Lower leg skin (tissue), 4 donors: ENCODE results near the gene HNRNPK. TPM values are rescaled to one million over a fixed set of nuclear protein-coding genes. Genes with fewer than 3 reads are reported as not detected.

ENCODE experiments used
- DNase-seq, 2 donors: peaks; one replicate each; pipeline ENCODE4 v3.0.0-alpha.2; 2019; ENCODE audit warnings: low spot score in 2 of 2
- H3K4me3 ChIP-seq: fragments of 200-600 bp; sonication (generic); 2 replicates; pipeline ENCODE4 v1.5.1; 2017; ENCODE audit warnings: mild to moderate bottlenecking, low read depth; ENCODE audit not compliant: poor library complexity, severe bottlenecking
- POLR2A ChIP-seq, 2 donors: fragments of 450-650 bp; IDR thresholded peaks; one replicate each; pipeline ENCODE4 v1.6.1; 2016 to 2017; ENCODE audit warnings: antibody characterized with exemption in 2 of 2, mild to moderate bottlenecking in 1 of 2, moderate library complexity in 1 of 2
- WGBS, 2 donors: methylation state at CpG; one replicate each; pipeline ENCODE4 v1.1.5; 2018; 5-methylcytosine and 5-hydroxymethylcytosine counted together
- intact Hi-C: fragments of 100-400 bp; cut with DNase I; formaldehyde crosslinking; loops from one replicate; pipeline ENCODE4 v1.15.0; 2023; ENCODE audit warnings: low total_unique reads
- total RNA-seq, 4 donors: library from RNA; depleted of rRNA; stranded (reverse); fragments of >200 nt; gene quantifications; one replicate each; pipeline ENCODE4 v1.1.0, GENCODE V29; 2016
- TF ChIP-seq, protein P1 (sequence below), 3 donors: fragments of 450-650 bp; IDR thresholded peaks; one replicate each; pipeline ENCODE4 v1.5.1; 2016; ENCODE audit warnings: antibody characterized with exemption in 3 of 3, mild to moderate bottlenecking in 3 of 3, moderate library complexity in 2 of 3

Gene HNRNPK
- total RNA-seq, 4 donors from 2014 or later, result 398 to 493 (median 413) TPM

DNA sequence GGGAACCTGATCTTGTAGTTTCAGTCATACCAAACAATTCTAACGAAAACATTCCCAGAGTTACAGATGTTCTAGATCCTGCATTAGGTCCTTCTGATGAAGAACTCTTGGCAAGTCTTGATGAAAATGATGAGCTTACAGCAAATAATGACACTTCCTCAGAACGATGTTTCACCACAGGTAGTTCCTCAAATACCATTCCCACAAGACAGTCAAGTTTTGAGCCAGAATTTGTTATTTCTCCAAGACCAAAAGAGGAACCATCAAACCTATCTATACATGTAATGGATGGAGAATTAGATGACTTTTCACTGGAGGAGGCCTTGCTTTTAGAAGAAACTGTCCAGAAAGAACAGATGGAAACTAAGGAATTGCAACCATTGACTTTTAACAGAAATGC lies 21.6 kb upstream of the HNRNPK start:
- WGBS, 2 donors, result 93 to 96% methylated on average over 2 of the region's 2 CpGs
- no peak for DNase-seq
- TF ChIP-seq, protein P1, sequence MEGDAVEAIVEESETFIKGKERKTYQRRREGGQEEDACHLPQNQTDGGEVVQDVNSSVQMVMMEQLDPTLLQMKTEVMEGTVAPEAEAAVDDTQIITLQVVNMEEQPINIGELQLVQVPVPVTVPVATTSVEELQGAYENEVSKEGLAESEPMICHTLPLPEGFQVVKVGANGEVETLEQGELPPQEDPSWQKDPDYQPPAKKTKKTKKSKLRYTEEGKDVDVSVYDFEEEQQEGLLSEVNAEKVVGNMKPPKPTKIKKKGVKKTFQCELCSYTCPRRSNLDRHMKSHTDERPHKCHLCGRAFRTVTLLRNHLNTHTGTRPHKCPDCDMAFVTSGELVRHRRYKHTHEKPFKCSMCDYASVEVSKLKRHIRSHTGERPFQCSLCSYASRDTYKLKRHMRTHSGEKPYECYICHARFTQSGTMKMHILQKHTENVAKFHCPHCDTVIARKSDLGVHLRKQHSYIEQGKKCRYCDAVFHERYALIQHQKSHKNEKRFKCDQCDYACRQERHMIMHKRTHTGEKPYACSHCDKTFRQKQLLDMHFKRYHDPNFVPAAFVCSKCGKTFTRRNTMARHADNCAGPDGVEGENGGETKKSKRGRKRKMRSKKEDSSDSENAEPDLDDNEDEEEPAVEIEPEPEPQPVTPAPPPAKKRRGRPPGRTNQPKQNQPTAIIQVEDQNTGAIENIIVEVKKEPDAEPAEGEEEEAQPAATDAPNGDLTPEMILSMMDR (IDR thresholded peaks at IDR 0.05), result no peak
- no peak for TF ChIP-seq POLR2A (IDR thresholded peaks at IDR 0.05)
- intact Hi-C loops, result no loop called here
- no peak overlapping the region for H3K4me3 ChIP-seq

DNA sequence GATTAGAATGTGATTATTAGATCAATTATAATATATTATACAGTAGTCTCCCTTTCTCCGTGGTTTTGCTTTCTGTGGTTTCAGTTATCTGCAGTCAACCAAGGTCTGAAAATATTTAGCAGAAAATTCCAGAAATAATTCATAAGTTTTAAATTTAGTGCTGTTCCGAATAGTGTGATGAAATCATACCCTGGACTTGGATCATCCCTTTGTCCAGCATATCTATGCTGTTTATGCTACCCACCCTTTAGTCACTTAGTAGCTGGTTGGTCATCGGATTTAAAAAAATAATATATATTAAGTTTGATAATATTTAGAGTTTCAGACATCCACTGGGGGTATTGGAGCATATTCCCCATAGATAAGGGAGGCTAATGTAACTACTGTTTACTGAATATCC lies 20.2 kb upstream of the HNRNPK start:
- intact Hi-C loops, result no loop called here
- DNase-seq, result no peak
- WGBS, 2 donors, result 79 to 81% methylated on average over 3 of the region's 3 CpGs
- H3K4me3 ChIP-seq, result no peak overlapping the region
- TF ChIP-seq, protein P1 (IDR thresholded peaks at IDR 0.05), result no peak
- no peak for TF ChIP-seq POLR2A (IDR thresholded peaks at IDR 0.05)

- WGBS, 2 donors, result 59 to 63% methylated on average over 2 of the region's 2 CpGs
- no peak overlapping the region for H3K4me3 ChIP-seq
- intact Hi-C loops, result no loop called here
- TF ChIP-seq, protein P1 (IDR thresholded peaks at IDR 0.05), result no peak
- no peak for TF ChIP-seq POLR2A (IDR thresholded peaks at IDR 0.05)
- no peak for DNase-seq
Observed at GRCh38 chr9:83999141-83999918, 19.3 kb upstream of the HNRNPK start.

DNA sequence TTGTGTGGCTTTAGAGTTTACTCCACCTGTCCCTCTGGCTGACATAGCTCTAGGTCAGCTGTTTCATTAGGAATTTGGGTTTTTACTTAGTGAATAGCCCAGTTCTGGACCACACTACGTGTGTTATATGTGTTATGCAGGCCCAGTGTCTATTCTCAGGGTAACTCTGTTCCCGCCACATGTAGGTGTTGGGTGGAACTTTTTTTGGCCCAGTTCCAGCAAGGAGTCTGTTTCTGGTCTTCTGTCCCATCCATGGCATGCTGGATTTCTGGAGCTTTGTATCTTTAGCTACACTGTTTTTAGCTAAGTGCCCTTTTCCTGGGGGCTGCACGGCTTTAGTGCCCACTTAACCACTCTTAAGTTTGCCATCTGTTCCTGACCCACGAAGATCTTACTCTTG lies 16.1 kb upstream of the HNRNPK start:
- 92 to 94% methylated on average over 4 of the region's 4 CpGs for WGBS, 2 donors
- DNase-seq, result no peak

DNA sequence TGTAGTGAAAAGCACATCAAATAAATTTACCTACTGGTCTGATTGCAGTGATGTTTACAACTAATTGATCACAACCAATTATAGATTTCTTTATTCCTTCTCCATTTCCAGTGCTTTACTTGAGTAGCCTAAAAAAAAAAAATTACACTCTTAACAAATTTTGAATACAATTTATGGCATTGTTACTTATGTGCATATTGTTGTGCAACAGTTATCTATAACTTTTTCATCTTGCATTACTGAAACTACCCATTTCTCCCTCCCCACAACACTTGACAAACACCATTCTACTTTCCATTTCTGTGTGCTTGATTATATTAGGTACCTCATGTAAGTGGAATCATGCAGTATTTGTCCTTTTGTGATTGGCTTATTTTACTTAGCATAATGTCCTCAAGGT lies 12.9 kb upstream of the HNRNPK start:
- intact Hi-C loops, result no loop called here
- TF ChIP-seq POLR2A (IDR thresholded peaks at IDR 0.05), result no peak
- TF ChIP-seq, protein P1 (IDR thresholded peaks at IDR 0.05), result no peak
- H3K4me3 ChIP-seq, result no peak overlapping the region
- DNase-seq, result no peak

More for the DNA sequence above, 16.1 kb upstream of the HNRNPK start:
- intact Hi-C loops, result no loop called here
- TF ChIP-seq POLR2A (IDR thresholded peaks at IDR 0.05), result no peak
- H3K4me3 ChIP-seq, result no peak overlapping the region

DNA sequence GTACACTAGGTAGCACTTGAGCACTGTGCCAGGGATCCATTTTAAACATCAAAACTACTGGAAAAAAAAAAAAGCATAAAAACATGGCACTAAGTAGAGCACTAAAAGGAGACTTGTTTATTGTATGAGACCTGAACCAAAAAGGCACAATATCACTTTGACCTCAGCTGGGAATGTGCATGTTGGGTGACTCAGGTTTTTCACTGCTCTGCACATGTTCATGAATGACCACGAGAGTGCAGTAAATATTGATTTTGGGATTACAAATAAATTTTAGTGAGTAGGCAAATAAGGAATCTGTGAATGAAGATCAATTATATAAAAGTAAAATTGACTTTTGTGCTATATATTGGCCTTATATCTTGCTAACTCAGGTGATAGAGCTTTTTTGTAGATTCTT lies 12.4 kb upstream of the HNRNPK start:
- H3K4me3 ChIP-seq, result no peak overlapping the region
- no peak for TF ChIP-seq POLR2A (IDR thresholded peaks at IDR 0.05)
- TF ChIP-seq, protein P1 (IDR thresholded peaks at IDR 0.05), result no peak
- no peak for DNase-seq
- WGBS, 2 donors, result 76 to 86% methylated on average over 1 of the region's 1 CpG
- intact Hi-C loops, result no loop called here
